Measurements from ENCODE around the gene AXDND1.
"Not testable (repeated sequence)": the region's sequence is repeated elsewhere in the genome, so short reads cannot be mapped to it uniquely, and the experiment has no call there.

AXDND1 gene

GRCh38 chr1:179441501-179441900 lies 75.7 kb downstream of the AXDND1 start:
- no peak for DNase-seq (ENCODE audit: low read depth)
- no peak overlapping the region for H3K4me3 ChIP-seq (ENCODE audit: low read depth, low read length)
- TF ChIP-seq, protein P1, sequence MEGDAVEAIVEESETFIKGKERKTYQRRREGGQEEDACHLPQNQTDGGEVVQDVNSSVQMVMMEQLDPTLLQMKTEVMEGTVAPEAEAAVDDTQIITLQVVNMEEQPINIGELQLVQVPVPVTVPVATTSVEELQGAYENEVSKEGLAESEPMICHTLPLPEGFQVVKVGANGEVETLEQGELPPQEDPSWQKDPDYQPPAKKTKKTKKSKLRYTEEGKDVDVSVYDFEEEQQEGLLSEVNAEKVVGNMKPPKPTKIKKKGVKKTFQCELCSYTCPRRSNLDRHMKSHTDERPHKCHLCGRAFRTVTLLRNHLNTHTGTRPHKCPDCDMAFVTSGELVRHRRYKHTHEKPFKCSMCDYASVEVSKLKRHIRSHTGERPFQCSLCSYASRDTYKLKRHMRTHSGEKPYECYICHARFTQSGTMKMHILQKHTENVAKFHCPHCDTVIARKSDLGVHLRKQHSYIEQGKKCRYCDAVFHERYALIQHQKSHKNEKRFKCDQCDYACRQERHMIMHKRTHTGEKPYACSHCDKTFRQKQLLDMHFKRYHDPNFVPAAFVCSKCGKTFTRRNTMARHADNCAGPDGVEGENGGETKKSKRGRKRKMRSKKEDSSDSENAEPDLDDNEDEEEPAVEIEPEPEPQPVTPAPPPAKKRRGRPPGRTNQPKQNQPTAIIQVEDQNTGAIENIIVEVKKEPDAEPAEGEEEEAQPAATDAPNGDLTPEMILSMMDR (conservative IDR thresholded peaks at IDR 0.05; ENCODE audit: low read depth, low read length), result no peak

DNA sequence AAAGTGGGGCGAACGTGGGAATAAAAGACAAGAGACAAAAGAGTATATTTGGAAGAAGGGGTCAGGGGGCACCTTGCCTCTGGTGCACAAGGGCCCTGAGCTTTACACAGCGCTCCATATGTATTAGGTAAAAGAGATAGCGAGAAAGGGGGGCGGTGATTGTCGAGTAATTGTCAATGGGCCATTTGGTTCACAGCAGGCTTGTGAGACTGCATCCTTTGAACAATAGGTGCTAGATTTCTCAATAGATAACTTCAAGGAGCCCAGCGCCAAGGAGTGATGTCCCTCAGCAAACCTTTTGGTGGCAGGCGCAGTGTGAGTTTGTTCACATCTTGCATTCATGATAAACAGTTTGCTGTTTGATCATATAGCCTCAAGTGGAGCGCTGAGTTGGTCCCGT lies 77.1 kb downstream of the AXDND1 start:
- not testable (repeated sequence) for DNase-seq (ENCODE audit: low read depth); H3K4me3 ChIP-seq (ENCODE audit: low read depth, low read length)

DNA sequence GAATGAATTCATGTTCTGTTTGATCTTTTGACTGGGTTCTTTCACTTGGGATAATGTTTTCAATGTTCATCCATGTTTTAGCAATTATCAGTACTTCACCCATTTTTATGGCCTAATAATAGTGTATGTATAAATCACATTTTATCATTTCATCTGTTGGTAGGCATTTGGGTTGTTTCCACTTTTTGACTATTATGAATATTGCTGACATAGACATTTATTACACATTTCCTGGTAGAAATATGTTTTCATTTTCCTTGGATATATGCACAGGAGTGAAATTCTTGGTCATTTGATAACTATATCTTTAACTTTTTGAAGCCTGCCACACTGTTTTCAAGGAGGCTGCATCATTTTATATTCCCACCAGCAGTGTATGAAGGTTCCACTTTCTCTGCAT lies 79.8 kb downstream of the AXDND1 start:
- H3K4me3 ChIP-seq (ENCODE audit: low read depth, low read length), result no peak overlapping the region
- TF ChIP-seq, protein P1 (conservative IDR thresholded peaks at IDR 0.05; ENCODE audit: low read depth, low read length), result no peak
- DNase-seq (ENCODE audit: low read depth), result no peak

DNA sequence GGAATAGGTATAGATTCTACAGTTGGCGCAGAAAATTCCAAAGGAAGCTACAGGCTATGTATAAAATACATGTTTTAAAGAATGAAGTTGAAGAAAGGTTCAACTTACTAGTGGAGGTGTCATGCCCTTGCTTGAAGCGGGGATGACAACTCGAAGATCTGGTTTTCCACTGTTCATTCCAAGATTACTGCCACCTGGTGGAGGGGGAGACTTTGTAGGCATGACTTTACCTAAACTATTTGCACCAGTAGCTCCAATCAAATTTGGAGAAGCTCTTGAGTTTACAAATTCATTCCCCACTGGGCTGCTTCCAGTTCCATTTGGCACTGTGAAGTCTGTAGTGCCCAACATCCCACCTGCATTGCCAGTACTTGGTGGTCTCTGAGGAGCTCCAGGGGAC lies 81.7 kb downstream of the AXDND1 start:
- TF ChIP-seq, protein P1 (conservative IDR thresholded peaks at IDR 0.05; ENCODE audit: low read depth, low read length), result peak; percentile 33
- DNase-seq (ENCODE audit: low read depth), result peak; percentile 19
- H3K4me3 ChIP-seq (ENCODE audit: low read depth, low read length), result no peak overlapping the region

DNA sequence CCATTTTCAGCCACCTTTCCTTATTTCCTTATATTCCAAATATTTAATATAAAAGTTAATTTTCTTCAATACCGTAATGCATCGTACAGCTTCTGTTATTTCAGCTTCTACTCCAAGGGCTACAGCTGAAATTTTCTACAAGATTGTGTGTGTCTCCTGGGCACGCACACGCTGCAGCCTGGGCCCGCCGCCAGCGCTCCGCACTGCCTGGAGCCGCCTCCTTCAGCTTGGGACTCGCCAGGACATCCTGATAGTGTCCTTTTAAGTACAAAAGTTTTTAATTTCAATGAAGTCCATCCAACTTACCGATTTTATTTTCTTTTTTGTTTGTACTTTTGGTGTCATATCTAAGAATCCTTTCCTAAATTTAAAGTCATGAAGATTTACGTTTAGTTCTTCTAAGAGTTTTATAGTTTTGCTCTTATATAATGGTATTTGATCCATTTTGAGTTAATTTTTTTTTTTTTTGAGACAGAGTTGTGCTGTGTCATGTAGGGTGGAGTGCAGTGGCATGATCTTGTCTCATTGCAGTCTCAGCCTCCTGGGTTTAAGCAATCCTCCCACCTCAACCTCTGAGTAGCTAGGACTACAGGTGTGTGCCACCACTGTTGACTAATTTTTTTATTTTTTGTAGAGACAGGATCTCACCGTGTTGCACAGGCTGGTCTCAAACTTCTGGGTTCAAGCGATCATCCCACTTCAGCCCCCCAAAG lies 82.8 kb downstream of the AXDND1 start:
- DNase-seq (ENCODE audit: low read depth), result no peak
- TF ChIP-seq, protein P1 (conservative IDR thresholded peaks at IDR 0.05; ENCODE audit: low read depth, low read length), result no peak
- no peak overlapping the region for H3K4me3 ChIP-seq (ENCODE audit: low read depth, low read length)

DNA sequence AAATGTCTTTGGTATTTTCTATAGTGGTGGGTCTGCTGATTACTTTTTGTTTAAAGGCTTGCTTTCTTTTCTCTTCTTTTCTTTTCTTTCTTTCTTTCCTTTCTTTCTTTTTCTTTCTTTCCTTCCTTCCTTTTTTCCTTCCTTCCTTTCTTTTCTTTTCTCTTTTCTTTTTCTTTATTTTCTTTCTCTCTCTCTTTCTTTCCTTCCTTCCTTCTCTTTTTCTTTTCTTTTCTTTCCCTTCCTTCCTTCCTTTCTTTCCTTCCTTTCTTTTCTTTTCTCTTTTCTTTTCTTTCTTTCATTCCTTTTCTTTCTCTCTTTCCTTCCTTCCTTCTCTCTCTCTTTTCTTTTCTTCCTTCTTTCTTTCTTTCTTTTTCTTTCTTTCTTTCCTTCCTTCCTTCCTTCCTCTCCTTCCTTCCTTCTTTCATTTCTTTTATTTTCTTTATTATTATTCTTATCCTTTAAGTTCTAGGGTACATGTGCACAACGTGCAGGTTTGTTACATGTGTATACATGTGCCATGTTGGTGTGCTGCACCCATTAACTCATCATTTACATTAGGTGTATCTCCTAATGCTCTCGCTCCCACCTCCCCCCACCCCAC lies 93.9 kb downstream of the AXDND1 start:
- not testable (repeated sequence) for DNase-seq (ENCODE audit: low read depth); H3K4me3 ChIP-seq (ENCODE audit: low read depth, low read length)

GRCh38 chr1:179465661-179466060 lies 99.9 kb downstream of the AXDND1 start:
- H3K4me3 ChIP-seq (ENCODE audit: low read depth, low read length); DNase-seq (ENCODE audit: low read depth): not testable (repeated sequence)

- TF ChIP-seq, protein P1 (conservative IDR thresholded peaks at IDR 0.05; ENCODE audit: low read depth, low read length), result no peak
- no peak for DNase-seq (ENCODE audit: low read depth)
- no peak overlapping the region for H3K4me3 ChIP-seq (ENCODE audit: low read depth, low read length)
Observed at GRCh38 chr1:179474713-179475112, 108.9 kb downstream of the AXDND1 start.

All from choroid plexus epithelial cell (primary cell).